Pancreas (tissue), 10 donors: ENCODE results near the gene ADGRV1. TPM values are rescaled to one million over a fixed set of nuclear protein-coding genes. Genes with fewer than 3 reads are reported as not detected.

Experiments
- ATAC-seq, 4 donors: fragments of 200-7000 bp; cut with Tn5 transposase; one replicate each; pipeline versions ENCODE4 v1.8.0 to v1.9.1; 2020; ENCODE audit warnings: mild to moderate bottlenecking in 4 of 4, moderate library complexity in 4 of 4
- DNase-seq, 6 donors: peaks; one replicate each; pipeline ENCODE4 v3.0.0-alpha.2; 2020
- FAIRE-seq: peaks from 2 replicates; lab custom pipeline; 2012; peaks lifted over from hg19 to GRCh38; lab: Jason Lieb, UNC
- H3K27ac ChIP-seq, 4 donors: fragments of 200-600 bp; sonication (generic); 1 replicate in 3 of 4; 2 replicates in 1 of 4; pipeline versions ENCODE4 v1.5.0 to v1.8.0; 2020
- H3K27me3 ChIP-seq, 4 donors: fragments of 200-600 bp; one replicate each; pipeline ENCODE4 v1.8.0; 2021
- H3K36me3 ChIP-seq, 3 donors: fragments of 200-600 bp; sonication (generic) in 1 of 3; one replicate each; pipeline versions ENCODE4 v1.5.0 to v1.8.0; 2020 to 2021
- H3K4me1 ChIP-seq, 3 donors: fragments of 200-600 bp; one replicate each; pipeline ENCODE4 v1.8.0; 2021
- H3K4me3 ChIP-seq, 4 donors: fragments of 200-600 bp; sonication (generic) in 2 of 4; one replicate each; pipeline versions ENCODE4 v1.5.0 to v1.8.0; 2020 to 2021
- H3K9me3 ChIP-seq, 4 donors: fragments of 200-600 bp; one replicate each; pipeline ENCODE4 v1.8.0; 2021
- WGBS, 2 donors: extraction: QIAGEN DNeasy Blood & Tissue Kit; methylation state at CpG; one replicate each; pipeline ENCODE4 v1.1.7; 2013; 5-methylcytosine and 5-hydroxymethylcytosine counted together
- intact Hi-C, 3 donors: fragments of 100-400 bp; cut with DNase I; formaldehyde crosslinking; loops; one replicate each; pipeline versions ENCODE4 v1.11.1 to v1.14.2; 2022
- polyA plus RNA-seq, 2 donors: library from polyadenylated mRNA; stranded (reverse); fragments of 200-250 nt; gene quantifications; one replicate each; pipeline ENCODE4 v1.2.3, GENCODE V29; 2013
- total RNA-seq, 6 donors: library from RNA; stranded (reverse); fragmentation: NEBNext Ultra II Directional in 4 of 6; extraction: Animal tissue kit (Norgen Biotek cat#: 25700) in 4 of 6; gene quantifications; one replicate each; pipeline versions ENCODE4 v1.2.1 to v1.2.4, GENCODE V29; 2021 to 2023
- TF ChIP-seq, protein P1 (sequence below), 4 donors: fragments of 200-600 bp; sonication (generic) in 3 of 4; IDR thresholded peaks; one replicate each; pipeline versions ENCODE4 v1.5.0 to v1.8.0; 2021; ENCODE audit warnings: antibody characterized with exemption in 4 of 4
- donor health status: healthy with polysubstance abuse.
- donor health status: DM: no; HTN: no; CAD: no; lungs with moderate emphysema.
- donor health status: DM: no; HTN: no; CAD: no.
- donor health status: control.
- donor health status: control.
- donor health status: Bipolar disorder and iron deficiency.
- donor health status: DM: yes; HTN: yes; CAD: no.
- donor health status: DM: no; HTN: no; CAD: no.
- donor health status: DM: no; HTN: no; CAD: no.
- donor health status: DM: yes; HTN: yes; CAD: no.

Gene ADGRV1
- total and polyA plus RNA-seq, 8 donors: 3.9 to 6.9 (median 5.4) TPM

- H3K9me3 ChIP-seq: no peaks in the 10 kb centered on the region
- H3K36me3 ChIP-seq: no peaks in the 10 kb centered on the region
- WGBS, 2 donors: 57 to 77% methylated on average over 4 of the region's 4 CpGs
- TF ChIP-seq, protein P1, sequence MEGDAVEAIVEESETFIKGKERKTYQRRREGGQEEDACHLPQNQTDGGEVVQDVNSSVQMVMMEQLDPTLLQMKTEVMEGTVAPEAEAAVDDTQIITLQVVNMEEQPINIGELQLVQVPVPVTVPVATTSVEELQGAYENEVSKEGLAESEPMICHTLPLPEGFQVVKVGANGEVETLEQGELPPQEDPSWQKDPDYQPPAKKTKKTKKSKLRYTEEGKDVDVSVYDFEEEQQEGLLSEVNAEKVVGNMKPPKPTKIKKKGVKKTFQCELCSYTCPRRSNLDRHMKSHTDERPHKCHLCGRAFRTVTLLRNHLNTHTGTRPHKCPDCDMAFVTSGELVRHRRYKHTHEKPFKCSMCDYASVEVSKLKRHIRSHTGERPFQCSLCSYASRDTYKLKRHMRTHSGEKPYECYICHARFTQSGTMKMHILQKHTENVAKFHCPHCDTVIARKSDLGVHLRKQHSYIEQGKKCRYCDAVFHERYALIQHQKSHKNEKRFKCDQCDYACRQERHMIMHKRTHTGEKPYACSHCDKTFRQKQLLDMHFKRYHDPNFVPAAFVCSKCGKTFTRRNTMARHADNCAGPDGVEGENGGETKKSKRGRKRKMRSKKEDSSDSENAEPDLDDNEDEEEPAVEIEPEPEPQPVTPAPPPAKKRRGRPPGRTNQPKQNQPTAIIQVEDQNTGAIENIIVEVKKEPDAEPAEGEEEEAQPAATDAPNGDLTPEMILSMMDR (IDR thresholded peaks at IDR 0.05): no peak
- intact Hi-C loops: no loop called here
- peaks cover 0 to 3% (median 0%) of the 10 kb centered on the region in 4 donors for H3K27me3 ChIP-seq
- peaks cover 0 to 4% (median 0%) of the 10 kb centered on the region in 3 donors for H3K4me1 ChIP-seq
- ATAC-seq: no peak
- H3K27ac ChIP-seq: no peak overlapping the region
- no peak for FAIRE-seq
- H3K4me3 ChIP-seq: no peak overlapping the region
- no peak for DNase-seq
Observed at GRCh38 chr5:90542827-90543519, 15.6 kb upstream of the ADGRV1 start.

DNA sequence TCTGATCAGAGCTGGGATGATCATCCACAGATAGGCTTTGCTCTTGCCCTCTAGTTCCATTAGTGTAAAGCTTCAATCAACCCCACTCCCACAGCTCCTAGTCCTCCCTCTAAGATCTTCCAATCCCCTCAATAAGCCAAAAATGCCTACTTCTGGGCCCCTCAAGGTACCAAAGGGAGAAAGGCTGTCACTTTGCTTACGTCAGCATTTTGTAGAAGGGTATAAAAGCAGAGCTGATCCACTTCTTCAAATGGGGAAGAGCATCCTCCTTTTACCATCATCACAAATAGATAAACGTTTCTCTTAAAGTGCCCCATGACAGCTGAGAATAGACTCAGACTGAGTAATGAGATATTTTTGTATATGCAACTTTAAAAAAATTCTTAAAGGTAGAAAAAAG, 13.1 kb upstream of the ADGRV1 start:
- Histone ChIP-seq H3K4me3 (no peak overlapping the region), H3K27me3 (peaks cover 0 to 3% (median 0%) of the 10 kb centered on the region in 4 donors), H3K27ac (no peak overlapping the region), H3K36me3 (no peaks in the 10 kb centered on the region), H3K9me3 (no peaks in the 10 kb centered on the region), H3K4me1 (peaks cover 0 to 9% (median 4%) of the 10 kb centered on the region in 3 donors)
- intact Hi-C loops: no loop called here
- FAIRE-seq (no peak), ATAC-seq (no peak), DNase-seq (no peak)
- TF ChIP-seq, protein P1 (IDR thresholded peaks at IDR 0.05): no peak
- WGBS, 2 donors: 55 to 63% methylated on average over 2 of the region's 2 CpGs

DNA sequence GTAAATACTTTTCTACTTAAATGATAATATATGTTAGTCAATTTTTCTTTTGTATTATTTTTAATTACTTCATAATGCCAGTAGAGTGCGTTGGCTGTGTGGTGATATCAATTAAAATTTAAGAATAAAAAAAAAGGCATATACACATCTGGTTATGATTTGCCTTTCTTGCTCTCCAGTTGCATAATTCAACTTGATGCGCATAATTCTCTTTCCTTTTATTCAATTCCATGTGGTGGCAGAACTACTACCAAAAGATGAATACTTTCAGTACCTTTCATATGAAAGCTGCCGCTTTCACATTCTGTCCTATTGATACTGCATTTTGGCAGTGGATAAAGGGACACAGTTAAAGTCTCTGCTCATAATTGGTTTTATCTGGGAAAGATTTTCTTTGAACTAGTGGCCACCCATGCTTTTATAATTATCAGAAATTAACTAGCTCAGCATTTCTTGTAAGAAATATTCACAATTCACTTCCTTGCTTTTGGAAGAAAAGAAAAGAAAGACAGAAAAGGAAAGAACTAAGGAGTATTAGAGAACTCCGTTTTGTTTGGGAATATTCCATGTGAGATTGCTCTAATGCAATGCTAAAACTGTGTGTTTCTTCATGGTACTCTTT, 12.3 kb upstream of the ADGRV1 start:
- TF ChIP-seq, protein P1 (IDR thresholded peaks at IDR 0.05): no peak
- H3K4me1 ChIP-seq: peaks cover 0 to 9% (median 4%) of the 10 kb centered on the region in 3 donors
- 75 to 84% methylated on average over 4 of the region's 4 CpGs for WGBS, 2 donors
- DNase-seq: no peak
- no peaks in the 10 kb centered on the region for H3K36me3 ChIP-seq
- no peak for FAIRE-seq
- peaks cover 0 to 3% (median 0%) of the 10 kb centered on the region in 4 donors for H3K27me3 ChIP-seq
- ATAC-seq: no peak
- H3K9me3 ChIP-seq: no peaks in the 10 kb centered on the region
- no peak overlapping the region for H3K27ac ChIP-seq
- intact Hi-C loops: no loop called here
- no peak overlapping the region for H3K4me3 ChIP-seq

GRCh38 chr5:90547072-90547536, 11.5 kb upstream of the ADGRV1 start:
- FAIRE-seq (no peak), ATAC-seq (no peak), DNase-seq (no peak)
- intact Hi-C loops: no loop called here
- H3K36me3 ChIP-seq: no peaks in the 10 kb centered on the region
- 57 to 81% methylated on average over 1 of the region's 1 CpG for WGBS, 2 donors
- H3K27ac ChIP-seq: no peak overlapping the region
- peaks cover 0 to 3% (median 0%) of the 10 kb centered on the region in 4 donors for H3K27me3 ChIP-seq
- H3K4me1 ChIP-seq: peaks cover 0 to 9% (median 4%) of the 10 kb centered on the region in 3 donors
- H3K4me3 ChIP-seq: no peak overlapping the region
- no peaks in the 10 kb centered on the region for H3K9me3 ChIP-seq
- TF ChIP-seq, protein P1 (IDR thresholded peaks at IDR 0.05): no peak
